Fibroblast of lung (primary cell): ENCODE measurements around the gene TMEM169.

Experiments
- CTCF ChIP-seq, 2 donors: IDR thresholded peaks in 1 of 2; conservative IDR thresholded peaks in 1 of 2; 1 replicate in 1 of 2; 2 replicates in 1 of 2; pipeline ENCODE4 v1.5.1; 2011 to 2012; ENCODE audit warnings: low read length in 2 of 2, control low read depth in 1 of 2, inconsistent platforms in 1 of 2, low read depth in 1 of 2, mild to moderate bottlenecking in 1 of 2
- EZH2 ChIP-seq: IDR thresholded peaks from 2 replicates; pipeline ENCODE4 v1.5.1; 2012; ENCODE audit warnings: low read length, control low read depth, mild to moderate bottlenecking; ENCODE audit errors: missing control alignments

- TF ChIP-seq CTCF (conservative IDR thresholded peaks at IDR 0.05 in 1 of 2, IDR thresholded peaks at IDR 0.05 in 1 of 2; ENCODE audit: low read depth in 1 of 2, low read length in 2 of 2) (no peak), EZH2 (no peak)
Observed at GRCh38 chr2:216044883-216045486, 36.7 kb upstream of the TMEM169 start.
